Loucy (cell line): Measurements from ENCODE around the gene BMS1.

Experiments used
- CTCF ChIP-seq: fragments of 200-600 bp; sonication (generic); conservative IDR thresholded peaks from 2 replicates; pipeline ENCODE4 v1.5.1; 2014; ENCODE audit warnings: mild to moderate bottlenecking, antibody characterized with exemption, low read length
- EZH2phosphoT487 ChIP-seq: fragments of 200-600 bp; IDR thresholded peaks from 2 replicates; pipeline ENCODE4 v1.6.1; 2018; ENCODE audit warnings: antibody characterized with exemption, mild to moderate bottlenecking, moderate library complexity, borderline replicate concordance

- no peak for TF ChIP-seq CTCF
- TF ChIP-seq EZH2phosphoT487 = no peak
Measured at GRCh38 chr10:42830237-42830636, 47.6 kb downstream of the BMS1 start.
